H1 (cell line): ENCODE results near the gene SH3YL1. TPM values are rescaled to one million over a fixed set of nuclear protein-coding genes. Genes with fewer than 3 reads are reported as not detected.

Experiments
- CHD7 ChIP-seq: fragments of 300-600 bp; sonication (generic); IDR thresholded peaks from 2 replicates; pipeline ENCODE4 v1.7.1; 2012; ENCODE audit warnings: low read length, moderate library complexity, mild to moderate bottlenecking, inconsistent platforms; ENCODE audit not compliant: insufficient replicate concordance
- HDAC6 ChIP-seq: IDR thresholded peaks from one replicate; pipeline ENCODE4 v1.7.1; 2012; ENCODE audit warnings: low read depth, mild to moderate bottlenecking, inconsistent platforms, low read length, moderate library complexity
- JUND ChIP-seq: IDR thresholded peaks from 2 replicates; pipeline ENCODE4 v1.6.1; 2011; ENCODE audit warnings: mild to moderate bottlenecking, improper control_type of control experiment, low read length
- KDM5A ChIP-seq: fragments of 200-600 bp; IDR thresholded peaks from 2 replicates; pipeline ENCODE4 v1.7.1; 2012; ENCODE audit warnings: mild to moderate bottlenecking, low read length, inconsistent platforms, mixed read lengths
- PHF8 ChIP-seq: fragments of 200-600 bp; sonication (generic); conservative IDR thresholded peaks from 2 replicates; pipeline ENCODE4 v1.7.1; 2012; ENCODE audit warnings: low read depth, mild to moderate bottlenecking, inconsistent platforms, low read length, moderate library complexity
- POU5F1 ChIP-seq: IDR thresholded peaks from 2 replicates; pipeline ENCODE4 v1.6.1; 2011; ENCODE audit warnings: low read depth, mild to moderate bottlenecking, low read length, moderate library complexity
- SIN3A ChIP-seq, 2 experiments: IDR thresholded peaks in 1 of 2; conservative IDR thresholded peaks in 1 of 2; 2 replicates each; pipeline ENCODE4 v1.6.1; 2011 to 2012; ENCODE audit warnings: low read length in 2 of 2, improper control_type of control experiment in 1 of 2, low read depth in 1 of 2, mild to moderate bottlenecking in 1 of 2
- SIX5 ChIP-seq: IDR thresholded peaks from 2 replicates; pipeline ENCODE4 v1.6.1; 2011; ENCODE audit warnings: mild to moderate bottlenecking, low read depth, low read length
- YY1 ChIP-seq: IDR thresholded peaks from 2 replicates; pipeline ENCODE4 v1.6.1; 2011; ENCODE audit warnings: low read depth, mild to moderate bottlenecking, low read length
- polyA plus RNA-seq, 7 experiments: library from polyadenylated mRNA; depleted of rRNA in 3 of 7; stranded (reverse) in 5 of 7; unstranded in 2 of 7; fragments of >200 nt in 5 of 7; fragments of 200-250 nt in 2 of 7; gene quantifications; 1 replicate in 5 of 7; 2 replicates in 1 of 7; 4 replicates in 1 of 7; pipeline versions ENCODE4 v1.2.1 to v1.2.3, GENCODE V29; 2011 to 2013; ENCODE audit warnings: missing spikeins in 2 of 7, mixed read lengths in 2 of 7
- total RNA-seq: library from RNA; stranded (reverse); fragmentation: NEBNext Ultra II Directional; extraction: Animal tissue kit (Norgen Biotek cat#: 25700); gene quantifications from 2 replicates; pipeline ENCODE4 v1.2.1, GENCODE V29; 2021

Gene SH3YL1
- total and polyA plus RNA-seq, 2 of the 8 experiments (the other 6 are each of a cell fraction or from before 2014, with no cell fraction given) = 13.6 to 37.2 TPM

- TF ChIP-seq CHD7 (no peak), HDAC6 (no peak), SIX5 (no peak), PHF8 (peak; percentile 98), POU5F1 (no peak), JUND (no peak), KDM5A (peak; percentile 80), SIN3A (conservative IDR thresholded peaks at IDR 0.05 in 1 of 2, IDR thresholded peaks at IDR 0.05 in 1 of 2; ENCODE audit: low read depth in 1 of 2, low read length in 2 of 2) (0 out of 4 replicates have a peak, but pooled peaks have one; percentile 12 to 73), YY1 (peak; percentile 93)
These were observed 949 bp upstream of the SH3YL1 start, which contains the start of gene ACP1 (continued) for GRCh38 chr2:264493-265468.
